IPS-NIHi7 (cell line): ENCODE results near the gene ITGB5.

Experiments
- DNase-seq: peaks from one replicate; pipeline ENCODE4 v3.0.0; 2012; ENCODE audit warnings: mixed read lengths; ENCODE audit errors: extremely low spot score

The ITGB5 gene

GRCh38 chr3:124815781-124816180, 71.4 kb downstream of the ITGB5 start:
- DNase-seq, result no peak

- DNase-seq, result no peak
These were observed 72.3 kb downstream of the ITGB5 start for GRCh38 chr3:124814620-124815421.

GRCh38 chr3:124813541-124813940, 73.6 kb downstream of the ITGB5 start:
- DNase-seq, result no peak

- no peak for DNase-seq
These were observed 74.6 kb downstream of the ITGB5 start for GRCh38 chr3:124812291-124813265.

- no peak for DNase-seq
These were observed 75.7 kb downstream of the ITGB5 start for GRCh38 chr3:124811436-124811835.

- DNase-seq, result no peak
These were observed 76.2 kb downstream of the ITGB5 start for GRCh38 chr3:124810970-124811369.

- no peak for DNase-seq
These were observed 78.1 kb downstream of the ITGB5 start for GRCh38 chr3:124809039-124809438.

DNA sequence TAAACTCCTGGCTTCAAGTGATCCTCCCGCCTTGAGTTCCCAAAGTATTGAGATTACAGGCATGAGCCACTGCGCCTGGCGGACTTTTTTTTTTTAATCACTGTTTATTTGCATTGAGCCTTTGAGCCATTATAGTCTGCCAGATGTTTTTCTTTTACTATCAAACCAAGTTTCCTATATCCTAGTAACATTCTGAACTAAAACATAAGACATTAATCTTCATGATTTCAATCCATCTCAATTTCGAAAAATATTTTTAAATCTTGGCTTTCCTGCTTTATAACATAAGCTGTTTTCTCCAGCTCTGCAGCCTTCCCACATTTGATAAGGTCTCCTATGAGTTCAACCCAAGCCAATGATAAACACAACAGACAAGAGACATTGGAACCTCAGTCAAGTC, 81.5 kb downstream of the ITGB5 start:
- DNase-seq, result no peak

- DNase-seq, result no peak
These were observed 82.3 kb downstream of the ITGB5 start for GRCh38 chr3:124804875-124805274.

- no peak for DNase-seq
These were observed 84.5 kb downstream of the ITGB5 start for GRCh38 chr3:124802702-124803101.

GRCh38 chr3:124802061-124802698, 85.0 kb downstream of the ITGB5 start:
- no peak for DNase-seq

- no peak for DNase-seq
These were observed 86.5 kb downstream of the ITGB5 start for GRCh38 chr3:124800511-124801258.

DNA sequence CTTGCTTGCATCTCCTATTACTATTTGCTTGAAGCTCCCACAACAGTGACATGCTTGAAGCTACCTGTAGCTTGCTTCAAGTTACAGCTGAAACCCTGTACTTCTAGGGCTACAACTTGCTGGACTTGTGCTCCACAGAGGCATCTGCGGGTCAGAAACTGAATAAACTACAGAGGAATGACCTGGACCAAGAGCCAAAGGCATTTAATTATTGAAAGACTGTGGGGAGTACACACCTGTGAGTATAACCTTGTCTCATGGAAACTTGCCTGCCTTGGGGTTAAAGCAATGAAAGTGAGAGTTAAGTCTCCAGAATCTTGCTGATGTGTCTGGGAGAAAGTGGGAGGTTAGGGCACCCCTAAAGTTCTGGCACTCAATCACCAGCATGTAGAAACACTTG, 87.1 kb downstream of the ITGB5 start:
- no peak for DNase-seq

GRCh38 chr3:124799676-124800075, 87.5 kb downstream of the ITGB5 start:
- DNase-seq, result no peak

GRCh38 chr3:124797426-124797945, 89.7 kb downstream of the ITGB5 start:
- DNase-seq, result no peak

- no peak for DNase-seq
These were observed 90.7 kb downstream of the ITGB5 start for GRCh38 chr3:124796477-124796876.

DNA sequence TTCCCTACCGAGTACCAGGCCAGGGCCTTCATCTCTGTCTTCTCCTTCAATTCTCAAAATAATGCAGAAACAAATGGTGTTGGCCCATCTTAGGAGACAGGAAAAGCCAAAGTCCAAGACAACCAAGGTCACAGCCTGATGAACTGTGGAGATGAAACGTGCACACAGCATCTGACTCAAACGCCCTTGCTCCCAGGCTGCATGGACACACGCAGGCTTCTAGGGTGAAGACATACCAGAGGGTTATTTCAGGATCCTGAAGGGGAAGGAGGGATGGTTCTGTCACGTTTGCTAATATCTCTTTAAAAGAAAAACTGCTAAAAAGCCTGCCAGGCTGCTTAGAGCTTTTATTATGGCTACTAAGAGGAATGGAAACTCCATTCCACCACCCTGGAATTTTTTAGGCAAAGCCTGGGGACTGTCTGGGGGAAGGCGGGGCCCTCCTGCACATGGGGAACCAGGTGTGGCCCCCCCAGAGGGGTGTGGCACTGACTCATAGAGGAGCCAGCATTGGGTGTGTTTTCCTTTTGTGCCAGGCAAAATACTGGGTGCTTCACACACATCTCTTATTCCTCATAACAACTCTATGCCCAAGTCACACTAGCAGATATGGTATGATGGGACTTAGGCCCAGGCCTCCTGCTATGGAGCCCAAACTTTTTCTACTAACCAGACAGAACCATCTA, 94.0 kb downstream of the ITGB5 start:
- DNase-seq, result no peak

- DNase-seq, result no peak
These were observed 94.7 kb downstream of the ITGB5 start for GRCh38 chr3:124792341-124793040.

- no peak for DNase-seq
These were observed 95.5 kb downstream of the ITGB5 start for GRCh38 chr3:124791639-124792151.

GRCh38 chr3:124791142-124791541, 96.0 kb downstream of the ITGB5 start:
- no peak for DNase-seq
